ENCODE results near the gene DPEP1.
A peak's percentile ranks its signal among the peaks of the same experiment; 100 is the strongest.
"Not testable (repeated sequence)": the region's sequence is repeated elsewhere in the genome, so short reads cannot be mapped to it uniquely, and the experiment has no call there.

The DPEP1 gene

DNA sequence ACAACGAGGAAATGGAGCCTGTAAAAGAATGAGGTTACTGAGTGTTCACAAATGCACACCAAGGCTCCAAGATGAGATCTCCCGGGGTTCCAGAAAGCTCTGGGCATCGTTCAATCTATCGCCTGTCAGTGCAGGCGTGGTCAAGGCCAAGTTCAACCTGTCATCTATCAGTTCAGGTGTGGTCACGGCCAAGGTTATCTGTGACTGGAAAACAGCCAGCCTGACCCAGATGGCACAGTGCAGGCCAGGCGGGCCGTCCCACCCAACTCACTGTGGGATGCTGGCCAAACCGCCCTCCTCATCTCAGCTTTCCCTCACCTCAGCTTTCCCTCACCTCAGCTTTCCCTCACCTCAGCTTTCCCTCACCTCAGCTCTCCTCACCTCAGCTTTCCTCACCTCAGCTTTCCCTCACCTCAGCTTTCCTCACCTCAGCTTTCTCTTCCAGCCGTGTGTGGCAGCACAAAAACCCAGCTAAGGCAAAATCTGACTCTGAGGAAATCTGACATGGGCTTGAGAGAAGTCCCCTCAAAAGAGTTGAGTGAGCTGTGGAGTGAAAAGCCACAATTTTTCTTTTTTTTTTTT, 41.7 kb downstream of the DPEP1 start:
- no peak for DNase-seq
- peaks cover 21 to 46% of the 10 kb centered on the region in 2 donors for H3K4me1 Mint-ChIP-seq
- no peaks in the 10 kb centered on the region for H3K9me3 Mint-ChIP-seq
- H3K27me3 Mint-ChIP-seq: no peaks in the 10 kb centered on the region
- peaks cover 14 to 28% of the 10 kb centered on the region in 2 donors for H3K36me3 Mint-ChIP-seq
- H3K4me3 Mint-ChIP-seq: peak overlapping the region; percentile 8 to 47
- no peak overlapping the region for H3K27ac Mint-ChIP-seq
- no peak for ATAC-seq (replicated peaks)

DNA sequence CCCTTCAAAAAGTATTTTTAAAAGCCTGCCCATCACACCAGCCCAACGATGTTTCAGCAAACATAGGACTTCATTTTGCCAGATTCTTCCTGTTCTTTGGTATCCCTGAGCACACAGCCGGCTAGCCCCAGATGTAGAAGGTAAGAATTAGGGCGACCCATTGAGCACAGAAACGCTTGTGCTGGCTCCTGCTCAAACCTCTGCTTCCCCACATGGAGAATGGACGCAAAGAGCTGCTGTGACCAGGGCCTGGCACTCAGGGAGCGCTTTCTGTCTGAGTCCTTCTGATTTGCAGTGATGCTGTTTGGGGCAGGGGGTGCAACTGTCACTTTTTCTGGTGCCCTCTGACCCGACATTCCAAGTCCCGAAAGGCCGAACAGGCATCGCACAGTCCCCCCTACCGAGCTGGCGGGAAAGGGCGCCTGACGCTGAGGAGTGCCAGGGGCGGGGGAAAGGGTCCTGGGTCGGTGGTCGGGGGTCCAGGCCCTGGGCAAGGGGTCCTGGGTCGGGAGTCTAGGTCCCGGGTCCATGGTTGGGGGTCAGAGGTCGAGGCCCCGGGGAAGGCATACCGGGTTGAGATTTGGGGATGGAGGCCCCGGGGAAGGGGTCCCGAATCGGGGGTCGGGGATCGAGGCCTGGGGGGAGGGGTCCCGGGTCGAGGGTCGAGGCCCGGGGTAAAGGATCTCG, 43.1 kb downstream of the DPEP1 start:
- Mint-ChIP-seq H3K36me3 (peaks cover 22 to 35% of the 10 kb centered on the region in 2 donors), H3K4me3 (peak overlapping the region; percentile 94 to 96), H3K27ac (peak overlapping the region; percentile 93), H3K4me1 (peaks cover 27 to 51% of the 10 kb centered on the region in 2 donors), H3K9me3 (no peaks in the 10 kb centered on the region), H3K27me3 (no peaks in the 10 kb centered on the region)
- DNase-seq (no peak), ATAC-seq (replicated peaks) (no peak)

GRCh38 chr16:89657442-89658220, 44.2 kb downstream of the DPEP1 start, which contains the start of the genes CHMP1A and SPATA33:
CHMP1A (minus strand) TSS chr16:89657708; CDS start chr16:89657588, 120 bp downstream.
SPATA33 (plus strand) TSS chr16:89657836; CDS start chr16:89657912, 76 bp downstream.
- Mint-ChIP-seq H3K36me3 (peaks cover 24 to 46% of the 10 kb centered on the region in 2 donors), H3K4me3 (peak within 1 kb of the TSS; percentile 94 to 96), H3K27ac (peak within 1 kb of the TSS; percentile 93), H3K4me1 (peaks cover 27 to 51% of the 10 kb centered on the region in 2 donors), H3K9me3 (no peaks in the 10 kb centered on the region), H3K27me3 (no peaks in the 10 kb centered on the region)
- ATAC-seq (replicated peaks) (peak; percentile 93 to 96), DNase-seq (peak; percentile 90)

DNA sequence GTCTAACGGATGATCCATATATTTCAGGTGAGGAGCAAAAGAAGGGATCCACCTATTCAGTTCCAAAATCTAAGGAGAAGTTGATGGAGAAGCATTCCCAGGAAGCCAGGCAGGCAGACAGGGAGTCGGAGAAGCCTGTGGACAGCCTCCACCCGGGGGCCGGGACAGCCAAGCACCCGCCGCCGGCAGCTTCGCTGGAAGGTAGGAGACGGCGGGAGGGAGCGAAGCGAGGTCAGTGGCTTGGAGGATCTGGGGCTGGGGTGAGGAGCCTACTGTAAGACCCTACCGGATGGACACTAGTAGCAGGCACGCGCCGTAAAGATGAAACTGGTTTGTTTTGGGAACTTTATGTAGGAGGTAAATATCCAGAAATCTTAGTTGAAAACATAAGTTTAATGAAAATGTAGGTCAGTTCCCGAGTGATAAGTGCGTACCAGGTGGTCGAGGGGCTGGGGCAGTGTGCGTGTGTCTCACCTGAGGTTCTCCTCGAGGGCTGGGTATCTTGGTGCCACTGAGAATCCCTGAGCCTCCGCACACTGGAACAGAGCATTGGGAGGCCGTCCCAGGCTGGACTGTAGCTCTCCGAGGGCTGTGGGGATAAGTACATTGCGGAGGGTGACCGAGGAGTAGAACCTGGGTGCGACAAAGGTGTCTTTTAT, 44.9 kb downstream of the DPEP1 start:
- Mint-ChIP-seq H3K9me3 (no peaks in the 10 kb centered on the region), H3K4me3 (peak overlapping the region; percentile 94 to 96), H3K27ac (peak overlapping the region; percentile 88), H3K4me1 (peaks cover 27 to 46% of the 10 kb centered on the region in 2 donors), H3K27me3 (no peaks in the 10 kb centered on the region), H3K36me3 (peaks cover 27 to 49% of the 10 kb centered on the region in 2 donors)
- DNase-seq (no peak), ATAC-seq (replicated peaks) (peak; percentile 19 to 30)

- ATAC-seq (replicated peaks): no peak
- Mint-ChIP-seq H3K36me3 (peaks cover 35 to 58% of the 10 kb centered on the region in 2 donors), H3K27me3 (no peaks in the 10 kb centered on the region), H3K27ac (no peak overlapping the region), H3K4me3 (no peak overlapping the region), H3K9me3 (no peaks in the 10 kb centered on the region), H3K4me1 (peaks cover 21 to 40% of the 10 kb centered on the region in 2 donors)
- DNase-seq: no peak
Measured at GRCh38 chr16:89660146-89660545, 46.7 kb downstream of the DPEP1 start.

DNA sequence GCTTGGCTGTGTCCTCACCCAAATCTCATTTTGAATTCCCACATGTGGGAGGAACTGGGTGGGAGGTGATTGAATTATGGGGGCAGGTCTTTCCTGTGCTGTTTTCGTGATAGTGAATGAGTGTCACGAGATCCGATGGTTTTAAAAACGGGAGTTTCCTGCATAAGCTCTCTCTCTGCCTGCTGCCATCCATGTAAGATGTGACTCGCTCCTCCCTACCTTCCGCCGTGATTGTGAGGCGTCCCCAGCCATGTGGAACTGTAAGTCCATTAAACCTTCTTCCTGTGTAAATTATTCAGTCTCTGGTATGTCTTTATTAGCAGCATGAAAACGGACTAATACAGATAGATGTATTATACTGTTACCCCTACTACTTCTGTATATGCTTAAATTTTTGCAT, 47.8 kb downstream of the DPEP1 start:
- peaks cover 0 to 1% of the 10 kb centered on the region in 2 donors for H3K9me3 Mint-ChIP-seq
- H3K27ac Mint-ChIP-seq: no peak overlapping the region
- no peaks in the 10 kb centered on the region for H3K27me3 Mint-ChIP-seq
- H3K36me3 Mint-ChIP-seq: peaks cover 33 to 57% of the 10 kb centered on the region in 2 donors
- DNase-seq (no peak), ATAC-seq (replicated peaks) (no peak)
- H3K4me3 Mint-ChIP-seq: no peak overlapping the region
- peaks cover 19 to 31% of the 10 kb centered on the region in 2 donors for H3K4me1 Mint-ChIP-seq

- ATAC-seq (replicated peaks); H3K27ac Mint-ChIP-seq; DNase-seq; H3K27me3 Mint-ChIP-seq; H3K4me3 Mint-ChIP-seq; H3K9me3 Mint-ChIP-seq; H3K4me1 Mint-ChIP-seq: not testable (repeated sequence)
- H3K36me3 Mint-ChIP-seq: peaks cover 30 to 53% of the 10 kb centered on the region in 2 donors
Measured at GRCh38 chr16:89664238-89664637, 50.8 kb downstream of the DPEP1 start.

DNA sequence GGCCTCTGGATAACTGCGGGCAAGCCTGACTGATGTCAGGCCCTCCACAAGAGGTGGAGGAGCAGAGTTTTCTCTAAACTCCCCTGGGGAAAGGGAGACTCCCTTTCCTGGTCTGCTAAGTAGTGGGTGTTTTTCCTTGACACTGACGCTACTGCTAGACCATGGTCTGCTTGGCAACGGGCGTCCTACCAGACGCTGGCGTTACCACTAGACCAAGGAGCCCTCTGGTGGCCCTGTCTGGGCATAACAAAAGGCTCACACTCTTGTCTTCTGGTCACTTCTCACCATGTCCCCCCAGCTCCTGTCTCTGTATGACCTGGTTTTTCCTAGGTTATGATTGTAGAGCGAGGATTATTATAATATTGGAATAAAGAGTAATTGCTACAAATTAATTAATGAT, 53.6 kb downstream of the DPEP1 start:
- H3K4me1 Mint-ChIP-seq; H3K9me3 Mint-ChIP-seq; DNase-seq; H3K27ac Mint-ChIP-seq; H3K4me3 Mint-ChIP-seq; ATAC-seq (replicated peaks); H3K27me3 Mint-ChIP-seq: not testable (repeated sequence)
- peaks cover 24 to 39% of the 10 kb centered on the region in 2 donors for H3K36me3 Mint-ChIP-seq

DNA sequence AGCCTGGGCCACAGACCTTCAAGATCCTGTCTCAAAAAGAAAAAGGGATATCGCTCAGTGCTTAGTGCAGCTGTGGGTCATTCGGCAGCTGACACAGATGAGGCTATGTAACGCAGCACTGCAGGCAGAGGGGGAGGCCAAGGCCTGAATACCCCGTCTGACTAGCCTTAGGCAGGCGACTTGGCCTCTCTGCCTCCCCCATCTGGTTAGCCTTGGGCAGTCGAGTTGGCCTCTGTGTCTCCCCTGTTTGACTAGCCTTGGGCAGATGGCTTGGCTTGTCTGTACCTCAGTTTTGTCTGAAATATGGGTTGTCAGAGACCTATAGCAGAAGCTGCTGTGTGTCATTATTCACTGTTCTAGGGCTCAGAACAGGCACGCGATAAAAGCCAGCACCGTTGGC, 54.2 kb downstream of the DPEP1 start:
- Mint-ChIP-seq H3K36me3 (peaks cover 22 to 33% of the 10 kb centered on the region in 2 donors), H3K27ac (no peak overlapping the region), H3K9me3 (peaks cover 4 to 6% of the 10 kb centered on the region in 2 donors), H3K4me3 (no peak overlapping the region), H3K4me1 (no peaks in the 10 kb centered on the region), H3K27me3 (no peaks in the 10 kb centered on the region)
- ATAC-seq (replicated peaks) (no peak), DNase-seq (no peak)

GRCh38 chr16:89668790-89669158, 55.3 kb downstream of the DPEP1 start:
- H3K4me1 Mint-ChIP-seq: no peaks in the 10 kb centered on the region
- DNase-seq (no peak), ATAC-seq (replicated peaks) (no peak)
- peaks cover 4 to 6% of the 10 kb centered on the region in 2 donors for H3K9me3 Mint-ChIP-seq
- H3K36me3 Mint-ChIP-seq: peaks cover 17 to 25% of the 10 kb centered on the region in 2 donors
- H3K27me3 Mint-ChIP-seq: no peaks in the 10 kb centered on the region
- no peak overlapping the region for H3K4me3 Mint-ChIP-seq
- H3K27ac Mint-ChIP-seq: no peak overlapping the region

DNA sequence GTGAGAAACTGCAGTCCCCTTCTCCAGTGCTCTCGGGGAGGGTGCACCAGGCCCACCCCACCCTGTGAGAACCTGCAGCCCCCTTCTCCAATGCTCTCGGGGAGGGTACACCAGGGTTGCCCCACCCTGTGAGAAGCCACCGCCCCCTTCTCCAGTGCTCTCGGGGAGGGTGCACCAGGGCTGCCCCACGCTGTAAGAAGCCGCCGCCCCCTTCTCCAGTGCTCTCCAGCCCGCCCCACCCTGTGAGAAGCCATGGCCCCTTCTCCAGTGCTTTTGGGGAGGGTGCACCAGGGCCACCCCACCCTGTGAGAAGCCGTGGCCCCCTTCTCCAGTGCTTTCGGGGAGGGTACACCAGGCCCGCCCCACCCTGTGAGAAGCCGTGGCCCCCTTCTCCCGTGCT, 56.3 kb downstream of the DPEP1 start:
- H3K4me3 Mint-ChIP-seq: no peak overlapping the region
- H3K9me3 Mint-ChIP-seq: peaks cover 4 to 6% of the 10 kb centered on the region in 2 donors
- DNase-seq: no peak
- no peaks in the 10 kb centered on the region for H3K4me1 Mint-ChIP-seq
- no peak for ATAC-seq (replicated peaks)
- peaks cover 10 to 19% of the 10 kb centered on the region in 2 donors for H3K36me3 Mint-ChIP-seq
- no peak overlapping the region for H3K27ac Mint-ChIP-seq
- H3K27me3 Mint-ChIP-seq: no peaks in the 10 kb centered on the region

DNA sequence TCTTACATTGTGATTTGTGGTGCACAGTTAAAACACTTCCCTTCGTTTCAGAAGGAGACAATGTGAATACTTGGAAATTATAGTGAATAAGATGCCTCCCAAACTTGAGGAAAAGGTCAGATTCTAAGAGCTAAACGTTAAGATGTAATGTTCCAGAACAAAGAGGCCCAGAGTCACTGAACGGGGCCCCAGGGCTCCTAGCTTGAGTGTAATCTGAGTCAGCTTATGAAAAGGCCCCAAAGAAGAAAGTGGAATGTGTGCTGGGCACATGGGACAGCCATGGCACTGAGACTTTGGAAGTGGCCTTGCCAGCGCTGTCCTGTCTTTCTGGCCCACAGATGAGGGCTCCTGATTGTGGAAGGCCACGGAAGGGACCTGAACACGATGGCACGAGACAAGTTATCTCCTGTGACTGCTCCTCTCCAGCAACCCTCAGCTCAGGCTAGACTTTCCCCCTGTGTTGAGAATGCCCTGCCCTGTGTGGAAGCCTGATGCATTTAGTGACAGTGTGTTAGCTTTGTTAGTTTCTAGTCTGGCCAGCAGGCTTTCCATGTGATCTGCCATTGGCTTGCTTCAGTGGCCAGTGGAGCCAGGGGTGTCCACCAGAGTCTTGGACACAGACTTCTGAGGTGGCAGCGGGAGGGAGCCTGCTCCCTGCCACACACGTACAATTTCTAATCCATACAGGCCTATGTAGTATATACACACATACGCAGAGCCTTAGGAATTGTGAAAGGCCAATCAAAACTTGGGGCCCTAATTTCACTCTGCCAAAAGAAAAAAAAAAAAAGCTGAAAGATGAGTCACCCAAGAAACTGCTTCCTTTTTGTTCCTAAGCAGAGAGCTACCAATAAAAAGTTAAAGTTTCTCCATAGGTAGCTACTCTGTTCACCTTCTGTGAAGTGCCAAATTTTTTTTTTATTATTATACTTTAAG, 57.3 kb downstream of the DPEP1 start:
- peaks cover 8 to 18% of the 10 kb centered on the region in 2 donors for H3K36me3 Mint-ChIP-seq
- DNase-seq (no peak), ATAC-seq (replicated peaks) (no peak)
- no peak overlapping the region for H3K27ac Mint-ChIP-seq
- no peaks in the 10 kb centered on the region for H3K4me1 Mint-ChIP-seq
- peaks cover 4 to 6% of the 10 kb centered on the region in 2 donors for H3K9me3 Mint-ChIP-seq
- no peaks in the 10 kb centered on the region for H3K27me3 Mint-ChIP-seq
- no peak overlapping the region for H3K4me3 Mint-ChIP-seq

DNA sequence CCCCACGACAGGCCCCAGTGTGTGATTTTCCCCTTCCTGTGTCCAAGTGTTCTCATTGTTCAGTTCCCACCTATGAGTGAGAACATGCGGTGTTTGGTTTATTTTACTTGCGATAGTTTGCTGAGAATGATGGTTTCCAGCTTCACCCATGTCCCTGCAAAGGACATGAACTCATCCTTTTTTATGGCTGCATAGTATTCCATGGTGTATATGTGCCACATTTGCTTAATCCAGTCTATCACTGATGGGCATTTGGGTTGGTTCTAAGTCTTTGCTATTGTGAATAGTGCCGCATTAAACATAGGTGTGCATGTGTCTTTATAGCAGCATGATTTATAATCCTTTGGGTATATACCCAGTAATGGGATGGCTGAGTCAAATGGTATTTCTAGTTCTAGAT, 58.1 kb downstream of the DPEP1 start:
- not testable (repeated sequence) for H3K9me3 Mint-ChIP-seq; H3K4me3 Mint-ChIP-seq; ATAC-seq (replicated peaks); DNase-seq; H3K4me1 Mint-ChIP-seq; H3K27me3 Mint-ChIP-seq; H3K27ac Mint-ChIP-seq
- peaks cover 8 to 12% of the 10 kb centered on the region in 2 donors for H3K36me3 Mint-ChIP-seq
